HepG2 (cell line): ENCODE results near the gene GRIN3B. TPM values are rescaled to one million over a fixed set of nuclear protein-coding genes. Genes with fewer than 3 reads are reported as not detected.

ENCODE experiments used
- ATAC-seq: fragments of 200-7000 bp; cut with Tn5 transposase; 3 replicates; pipeline ENCODE4 v1.9.1; 2020; ENCODE audit warnings: mild to moderate bottlenecking, moderate library complexity
- BruUV-seq: library from RNA; stranded (reverse); fragments of 400-500 nt; replicated peaks from 2 replicates; lab custom pipeline; 2021; lab: Mats Ljungman, UMichigan
- CTCF ChIA-PET: fragments of 300-600 bp; formaldehyde crosslinking; extraction: SDS; loops from one replicate; lab custom pipeline; 2021; ENCODE audit warnings: low total read pairs, inconsistent platforms, low intra/inter-chr PET ratio; lab: Yijun Ruan, JAX
- POLR2A ChIA-PET: fragments of 350-600 bp; sonication (Branson Sonifier 250); formaldehyde crosslinking; loops from one replicate; lab custom pipeline; 2020; ENCODE audit warnings: antibody characterized with exemption, inconsistent platforms; lab: Yijun Ruan, JAX
- DNase-seq: peaks from one replicate; pipeline ENCODE4 v3.0.0-alpha.2; 2015; ENCODE audit warnings: low spot score
- FAIRE-seq: peaks from 3 replicates; lab custom pipeline; 2011; peaks lifted over from hg19 to GRCh38; lab: Jason Lieb, UNC
- H2AFZ ChIP-seq: one replicate; pipeline ENCODE4 v1.6.1; 2011; ENCODE audit warnings: low read length, inconsistent platforms
- H3K27ac ChIP-seq: fragments of 300-600 bp; 3 replicates; pipeline ENCODE4 v1.8.0; 2011; ENCODE audit warnings: mixed run types, mild to moderate bottlenecking, mixed read lengths, low read length, inconsistent platforms; ENCODE audit not compliant: insufficient read depth; ENCODE audit errors: extremely low read length
- H3K27me3 ChIP-seq, 2 experiments: fragments of 200-600 bp in 1 of 2; 2 replicates in 1 of 2; 3 replicates in 1 of 2; pipeline versions ENCODE4 v1.6.0 to v1.8.0; 2011; ENCODE audit warnings: low read length in 2 of 2, mild to moderate bottlenecking in 2 of 2, moderate library complexity in 2 of 2, inconsistent platforms in 1 of 2; ENCODE audit not compliant: insufficient read depth in 2 of 2, control insufficient read depth in 1 of 2
- H3K36me3 ChIP-seq, 2 experiments: fragments of 200-600 bp in 1 of 2; replicated peaks in 1 of 2; 2 replicates in 1 of 2; 3 replicates in 1 of 2; pipeline versions ENCODE4 v1.5.1 to v1.8.0; 2011; ENCODE audit warnings: low read length in 2 of 2, inconsistent platforms in 1 of 2; ENCODE audit not compliant: insufficient read depth in 2 of 2, control insufficient read depth in 1 of 2
- H3K4me1 ChIP-seq: 2 replicates; pipeline ENCODE4 v1.5.1; 2012; ENCODE audit warnings: low read length, inconsistent platforms; ENCODE audit not compliant: insufficient read depth
- H3K4me2 ChIP-seq: 2 replicates; pipeline ENCODE4 v1.6.0; 2011; ENCODE audit warnings: low read depth, low read length, inconsistent platforms
- H3K4me3 ChIP-seq, 3 experiments: fragments of 200-600 bp in 1 of 3; sonication (generic), shearing (Covaris generic) in 1 of 3; replicated peaks in 1 of 3; 2 replicates each; pipeline ENCODE4 v1.5.1; 2011 to 2016; ENCODE audit warnings: low read length in 3 of 3, inconsistent platforms in 2 of 3, low read depth in 2 of 3, mild to moderate bottlenecking in 2 of 3, control low read depth in 1 of 3, mixed read lengths in 1 of 3; ENCODE audit not compliant: insufficient read depth in 1 of 3
- H3K79me2 ChIP-seq: one replicate; pipeline ENCODE4 v1.6.1; 2011; ENCODE audit warnings: low read length, inconsistent platforms; ENCODE audit not compliant: insufficient read depth
- H3K9ac ChIP-seq: 2 replicates; pipeline ENCODE4 v1.6.0; 2011; ENCODE audit warnings: mild to moderate bottlenecking, low read depth, low read length, inconsistent platforms; ENCODE audit not compliant: insufficient read depth
- H3K9me3 ChIP-seq: 2 replicates; pipeline ENCODE4 v1.5.1; 2012; ENCODE audit warnings: mild to moderate bottlenecking, low read length
- H4K20me1 ChIP-seq: 2 replicates; pipeline ENCODE4 v1.6.0; 2011; ENCODE audit warnings: inconsistent platforms, mild to moderate bottlenecking, low read length, moderate library complexity; ENCODE audit not compliant: insufficient read depth
- CCDC6 ChIP-seq: sonication (generic); formaldehyde crosslinking; IDR thresholded peaks from 2 replicates; pipeline ENCODE4 v1.8.1; 2022; ENCODE audit warnings: mild to moderate bottlenecking, missing genetic modification reagents, moderate library complexity
- ETS1 ChIP-seq: sonication (generic); formaldehyde crosslinking; IDR thresholded peaks from 2 replicates; pipeline ENCODE4 v1.4.0; 2020; ENCODE audit warnings: missing genetic modification reagents
- HNRNPL ChIP-seq: fragments of 200-400 bp; formaldehyde crosslinking; IDR thresholded peaks from 2 replicates; pipeline ENCODE4 v1.6.1; 2017; ENCODE audit warnings: mild to moderate bottlenecking, low read depth, low read length
- PLRG1 ChIP-seq: fragments of 450-650 bp; conservative IDR thresholded peaks from 2 replicates; pipeline ENCODE4 v1.6.1; 2016
- POLR2A ChIP-seq, 2 experiments: IDR thresholded peaks; 2 replicates each; pipeline ENCODE4 v1.6.1; 2011; ENCODE audit warnings: low read depth in 2 of 2, low read length in 2 of 2, mild to moderate bottlenecking in 1 of 2, moderate library complexity in 1 of 2; ENCODE audit not compliant: insufficient read depth in 1 of 2
- RBFOX2 ChIP-seq: fragments of 200-400 bp; formaldehyde crosslinking; IDR thresholded peaks from 2 replicates; pipeline ENCODE4 v1.6.1; 2017; ENCODE audit warnings: low read depth, mild to moderate bottlenecking, low read length
- SP5 ChIP-seq: IDR thresholded peaks from 2 replicates; pipeline ENCODE4 v1.6.1; 2016; ENCODE audit warnings: low read depth, borderline replicate concordance
- STAG1 ChIP-seq: sonication (generic); formaldehyde crosslinking; IDR thresholded peaks from 2 replicates; pipeline ENCODE4 v1.4.0; 2020; ENCODE audit warnings: missing genetic modification reagents
- ZNF432 ChIP-seq: sonication (generic); formaldehyde crosslinking; IDR thresholded peaks from 2 replicates; pipeline ENCODE4 v1.5.0; 2020; ENCODE audit warnings: missing genetic modification reagents, mild to moderate bottlenecking, borderline replicate concordance
- ZNF644 ChIP-seq: IDR thresholded peaks from 2 replicates; pipeline ENCODE4 v1.6.1; 2016; ENCODE audit warnings: low read depth
- ZNF768 ChIP-seq: sonication (generic); formaldehyde crosslinking; IDR thresholded peaks from 2 replicates; pipeline ENCODE4 v1.4.0; 2020; ENCODE audit warnings: missing genetic modification reagents
- ZNF891 ChIP-seq: sonication (generic); formaldehyde crosslinking; IDR thresholded peaks from 2 replicates; pipeline ENCODE4 v1.5.0; 2020; ENCODE audit warnings: mild to moderate bottlenecking, missing genetic modification reagents
- WGBS: methylation state at CpG from one replicate; pipeline ENCODE4 v1.1.6; 2017; ENCODE audit warnings: low lambda C conversion rate; 5-methylcytosine and 5-hydroxymethylcytosine counted together
- in situ Hi-C: cut with HindIII; loops from 2 replicates; pipeline ENCODE4 v1.10.0; 2017; ENCODE audit warnings: low pct_unique_long_range_greater_than_20kb; ENCODE audit not compliant: extremely low pct_ligation_motif_present
- intact Hi-C: fragments of 100-400 bp; cut with micrococcal nuclease; formaldehyde crosslinking; loops from one replicate; pipeline ENCODE4 v1.10.0; 2022; ENCODE audit not compliant: unreplicated experiment
- polyA plus RNA-seq, 8 experiments: library from polyadenylated mRNA; depleted of rRNA in 3 of 8; stranded (reverse) in 7 of 8; unstranded in 1 of 8; fragments of >200 nt; fragmentation: Illumina TruSeq in 4 of 8; extraction: Trizol in 4 of 8; gene quantifications; 2 replicates each; pipeline versions ENCODE4 v1.2.1 to v1.2.3, GENCODE V29; 2011 to 2016; ENCODE audit warnings: low read depth in 4 of 8, missing spikeins in 1 of 8, mixed read lengths in 1 of 8; ENCODE audit not compliant: insufficient read depth in 1 of 8
- total RNA-seq, 5 experiments: library from RNA; depleted of rRNA; stranded (reverse); fragments of >200 nt; fragmentation: Illumina TruSeq; extraction: Trizol; gene quantifications; 2 replicates each; pipeline ENCODE4 v1.2.3, GENCODE V29; 2016; ENCODE audit warnings: low read depth in 1 of 5
- TF ChIP-seq, protein P1 (sequence below): sonication (generic); formaldehyde crosslinking; IDR thresholded peaks from 2 replicates; pipeline ENCODE4 v1.8.0; 2023; ENCODE audit warnings: mild to moderate bottlenecking, missing genetic modification reagents
- TF ChIP-seq, protein P2 (sequence below): sonication (generic); formaldehyde crosslinking; IDR thresholded peaks from 2 replicates; pipeline ENCODE4 v1.9.0; 2021; ENCODE audit warnings: missing genetic modification reagents, borderline replicate concordance
- TF ChIP-seq, protein P3 (sequence below): IDR thresholded peaks from 2 replicates; pipeline ENCODE4 v1.6.1; 2016; ENCODE audit warnings: missing genetic modification reagents, missing compliant biosample characterization
- TF ChIP-seq, protein P4 (sequence below): sonication (generic); formaldehyde crosslinking; IDR thresholded peaks from 2 replicates; pipeline ENCODE4 v1.4.0; 2020; ENCODE audit warnings: missing genetic modification reagents

Gene GRIN3B
- total and polyA plus RNA-seq, 2 of the 13 experiments (the other 11 are each of a cell fraction or from before 2014, with no cell fraction given) = 0.07 to 0.20 TPM

GRCh38 chr19:1032264-1032867 is 32.1 kb downstream of the GRIN3B start (continued):
- no peak for TF ChIP-seq CCDC6 (CRISPR knock-in tag)
- TF ChIP-seq, protein P1, sequence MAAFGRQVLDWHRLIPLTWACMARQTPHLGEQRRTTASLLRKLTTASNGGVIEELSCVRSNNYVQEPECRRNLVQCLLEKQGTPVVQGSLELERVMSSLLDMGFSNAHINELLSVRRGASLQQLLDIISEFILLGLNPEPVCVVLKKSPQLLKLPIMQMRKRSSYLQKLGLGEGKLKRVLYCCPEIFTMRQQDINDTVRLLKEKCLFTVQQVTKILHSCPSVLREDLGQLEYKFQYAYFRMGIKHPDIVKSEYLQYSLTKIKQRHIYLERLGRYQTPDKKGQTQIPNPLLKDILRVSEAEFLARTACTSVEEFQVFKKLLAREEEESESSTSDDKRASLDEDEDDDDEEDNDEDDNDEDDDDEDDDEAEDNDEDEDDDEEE (CRISPR knock-in tag) = no peak
- no peak for TF ChIP-seq ZNF432
- TF ChIP-seq ZNF891 = no peak
- TF ChIP-seq ZNF644 (CRISPR knock-in tag) = no peak
- TF ChIP-seq, protein P2, sequence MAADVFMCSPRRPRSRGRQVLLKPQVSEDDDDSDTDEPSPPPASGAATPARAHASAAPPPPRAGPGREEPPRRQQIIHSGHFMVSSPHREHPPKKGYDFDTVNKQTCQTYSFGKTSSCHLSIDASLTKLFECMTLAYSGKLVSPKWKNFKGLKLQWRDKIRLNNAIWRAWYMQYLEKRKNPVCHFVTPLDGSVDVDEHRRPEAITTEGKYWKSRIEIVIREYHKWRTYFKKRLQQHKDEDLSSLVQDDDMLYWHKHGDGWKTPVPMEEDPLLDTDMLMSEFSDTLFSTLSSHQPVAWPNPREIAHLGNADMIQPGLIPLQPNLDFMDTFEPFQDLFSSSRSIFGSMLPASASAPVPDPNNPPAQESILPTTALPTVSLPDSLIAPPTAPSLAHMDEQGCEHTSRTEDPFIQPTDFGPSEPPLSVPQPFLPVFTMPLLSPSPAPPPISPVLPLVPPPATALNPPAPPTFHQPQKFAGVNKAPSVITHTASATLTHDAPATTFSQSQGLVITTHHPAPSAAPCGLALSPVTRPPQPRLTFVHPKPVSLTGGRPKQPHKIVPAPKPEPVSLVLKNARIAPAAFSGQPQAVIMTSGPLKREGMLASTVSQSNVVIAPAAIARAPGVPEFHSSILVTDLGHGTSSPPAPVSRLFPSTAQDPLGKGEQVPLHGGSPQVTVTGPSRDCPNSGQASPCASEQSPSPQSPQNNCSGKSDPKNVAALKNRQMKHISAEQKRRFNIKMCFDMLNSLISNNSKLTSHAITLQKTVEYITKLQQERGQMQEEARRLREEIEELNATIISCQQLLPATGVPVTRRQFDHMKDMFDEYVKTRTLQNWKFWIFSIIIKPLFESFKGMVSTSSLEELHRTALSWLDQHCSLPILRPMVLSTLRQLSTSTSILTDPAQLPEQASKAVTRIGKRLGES = no peak
- TF ChIP-seq PLRG1 = no peak
- peak; percentile 98 for TF ChIP-seq ZNF768

GRCh38 chr19:1035998-1036621 is 35.9 kb downstream of the GRIN3B start:
- POLR2A ChIA-PET = no interaction called here
- in situ Hi-C loops = no loop called here
- TF ChIP-seq ETS1 (no peak), STAG1 (peak; percentile 22; the same call in 1 of the 2 replicates), RBFOX2 (0 out of 2 replicates have a peak, but pooled peaks have one; percentile 32), POLR2A (IDR thresholded peaks at IDR 0.05; ENCODE audit: insufficient read depth in 1 of 2, low read depth in 2 of 2, low read length in 2 of 2) (peak in 1 of 2 experiments; percentile 29; a peak in 1 of 4 replicates), SP5 (CRISPR knock-in tag) (0 out of 2 replicates have a peak, but pooled peaks have one; percentile 58), HNRNPL (0 out of 2 replicates have a peak, but pooled peaks have one; percentile 21)
- TF ChIP-seq, protein P3, sequence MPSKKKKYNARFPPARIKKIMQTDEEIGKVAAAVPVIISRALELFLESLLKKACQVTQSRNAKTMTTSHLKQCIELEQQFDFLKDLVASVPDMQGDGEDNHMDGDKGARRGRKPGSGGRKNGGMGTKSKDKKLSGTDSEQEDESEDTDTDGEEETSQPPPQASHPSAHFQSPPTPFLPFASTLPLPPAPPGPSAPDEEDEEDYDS (CRISPR knock-in tag) = no peak
- TF ChIP-seq, protein P4, sequence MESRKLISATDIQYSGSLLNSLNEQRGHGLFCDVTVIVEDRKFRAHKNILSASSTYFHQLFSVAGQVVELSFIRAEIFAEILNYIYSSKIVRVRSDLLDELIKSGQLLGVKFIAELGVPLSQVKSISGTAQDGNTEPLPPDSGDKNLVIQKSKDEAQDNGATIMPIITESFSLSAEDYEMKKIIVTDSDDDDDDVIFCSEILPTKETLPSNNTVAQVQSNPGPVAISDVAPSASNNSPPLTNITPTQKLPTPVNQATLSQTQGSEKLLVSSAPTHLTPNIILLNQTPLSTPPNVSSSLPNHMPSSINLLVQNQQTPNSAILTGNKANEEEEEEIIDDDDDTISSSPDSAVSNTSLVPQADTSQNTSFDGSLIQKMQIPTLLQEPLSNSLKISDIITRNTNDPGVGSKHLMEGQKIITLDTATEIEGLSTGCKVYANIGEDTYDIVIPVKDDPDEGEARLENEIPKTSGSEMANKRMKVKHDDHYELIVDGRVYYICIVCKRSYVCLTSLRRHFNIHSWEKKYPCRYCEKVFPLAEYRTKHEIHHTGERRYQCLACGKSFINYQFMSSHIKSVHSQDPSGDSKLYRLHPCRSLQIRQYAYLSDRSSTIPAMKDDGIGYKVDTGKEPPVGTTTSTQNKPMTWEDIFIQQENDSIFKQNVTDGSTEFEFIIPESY (CRISPR knock-in tag) = peak; percentile 87

More at GRCh38 chr19:1035998-1036621, 35.9 kb downstream of the GRIN3B start:
- FAIRE-seq = no peak
- no peak for ATAC-seq
- BruUV-seq = no TSS peak
- intact Hi-C loops = no loop called here
- Histone ChIP-seq H4K20me1 (no peaks in the 10 kb centered on the region), H3K9me3 (no peaks in the 10 kb centered on the region), H2AFZ (no peak overlapping the region), H3K36me3 (peaks cover 10 to 34% of the 10 kb centered on the region in 2 experiments), H3K4me1 (peaks cover 17% of the 10 kb centered on the region), H3K9ac (no peak overlapping the region), H3K27ac (no peak overlapping the region), H3K27me3 (no peaks in the 10 kb centered on the region), H3K4me2 (no peak overlapping the region), H3K79me2 (no peaks in the 10 kb centered on the region), H3K4me3 (no peak overlapping the region)
- CTCF ChIA-PET = no interaction called here
- no peak for DNase-seq
- WGBS = 93% methylated on average over 21 of the region's 29 CpGs
